Skeletal muscle cell (primary cell): ENCODE results near the gene HAGH.
"Not testable (repeated sequence)": the region's sequence is repeated elsewhere in the genome, so short reads cannot be mapped to it uniquely, and the experiment has no call there.

Source experiments
- DNase-seq: peaks from one replicate; pipeline ENCODE4 v3.0.0-alpha.2; 2010; ENCODE audit warnings: low read depth
- H3K4me3 ChIP-seq: 2 replicates; pipeline ENCODE4 v1.5.1; 2011; ENCODE audit warnings: low read depth, mild to moderate bottlenecking, control low read depth, low read length, moderate library complexity

The HAGH gene

GRCh38 chr16:1816396-1817275 is 10.0 kb downstream of the HAGH start:
- no peak overlapping the region for H3K4me3 ChIP-seq
- DNase-seq: no peak

GRCh38 chr16:1815461-1815860 is 11.2 kb downstream of the HAGH start:
- DNase-seq: no peak

GRCh38 chr16:1812732-1813163 is 13.9 kb downstream of the HAGH start:
- peak; percentile 30 for DNase-seq
- H3K4me3 ChIP-seq: no peak overlapping the region

More at GRCh38 chr16:1815461-1815860, 11.2 kb downstream of the HAGH start:
- no peak overlapping the region for H3K4me3 ChIP-seq

GRCh38 chr16:1810536-1810935 is 16.1 kb downstream of the HAGH start:
- DNase-seq: no peak
- no peak overlapping the region for H3K4me3 ChIP-seq

GRCh38 chr16:1810106-1810505 is 16.5 kb downstream of the HAGH start:
- DNase-seq: no peak
- H3K4me3 ChIP-seq: no peak overlapping the region

GRCh38 chr16:1809281-1809801 is 17.3 kb downstream of the HAGH start:
- no peak overlapping the region for H3K4me3 ChIP-seq
- DNase-seq: no peak

- no peak overlapping the region for H3K4me3 ChIP-seq
- no peak for DNase-seq
These were observed 17.9 kb downstream of the HAGH start for GRCh38 chr16:1808691-1809090.

GRCh38 chr16:1807626-1808025 is 19.0 kb downstream of the HAGH start:
- DNase-seq: no peak
- H3K4me3 ChIP-seq: no peak overlapping the region

GRCh38 chr16:1800701-1801100 is 25.9 kb downstream of the HAGH start:
- H3K4me3 ChIP-seq: no peak overlapping the region
- no peak for DNase-seq

GRCh38 chr16:1799263-1799662 is 27.4 kb downstream of the HAGH start:
- not testable (repeated sequence) for DNase-seq, H3K4me3 ChIP-seq

GRCh38 chr16:1794908-1795666 is 31.5 kb downstream of the HAGH start:
- H3K4me3 ChIP-seq: no peak overlapping the region
- DNase-seq: no peak

GRCh38 chr16:1794221-1794871 is 32.3 kb downstream of the HAGH start:
- H3K4me3 ChIP-seq: no peak overlapping the region
- no peak for DNase-seq

- DNase-seq: no peak
These were observed 32.9 kb downstream of the HAGH start, which contains the start of gene IGFALS for GRCh38 chr16:1793578-1794220. Gene IGFALS, minus strand, starts transcription at chr16:1793705. Its CDS starts 53 bp downstream, at chr16:1793652.

GRCh38 chr16:1792836-1793577 is 33.6 kb downstream of the HAGH start:
- no peak overlapping the region for H3K4me3 ChIP-seq
- DNase-seq: no peak

More at GRCh38 chr16:1793578-1794220, 32.9 kb downstream of the HAGH start, which contains the start of gene IGFALS:
- H3K4me3 ChIP-seq: no peak within 1 kb of the TSS

- no peak for DNase-seq
- H3K4me3 ChIP-seq: no peak overlapping the region
These were observed 34.4 kb downstream of the HAGH start for GRCh38 chr16:1791943-1792812.

GRCh38 chr16:1791256-1791942 is 35.2 kb downstream of the HAGH start:
- no peak for DNase-seq
- H3K4me3 ChIP-seq: no peak overlapping the region

GRCh38 chr16:1790611-1791255 is 35.9 kb downstream of the HAGH start:
- no peak overlapping the region for H3K4me3 ChIP-seq

More at GRCh38 chr16:1790611-1791255, 35.9 kb downstream of the HAGH start:
- no peak for DNase-seq
